GOT3 (cell line): Measurements from ENCODE around the gene LY6G6D.

Experiments used
- DNase-seq: peaks from one replicate; lab custom pipeline; 2025; ENCODE audit warnings: mixed read lengths; lab: John Stamatoyannopoulos, UW

Gene LY6G6D

DNA sequence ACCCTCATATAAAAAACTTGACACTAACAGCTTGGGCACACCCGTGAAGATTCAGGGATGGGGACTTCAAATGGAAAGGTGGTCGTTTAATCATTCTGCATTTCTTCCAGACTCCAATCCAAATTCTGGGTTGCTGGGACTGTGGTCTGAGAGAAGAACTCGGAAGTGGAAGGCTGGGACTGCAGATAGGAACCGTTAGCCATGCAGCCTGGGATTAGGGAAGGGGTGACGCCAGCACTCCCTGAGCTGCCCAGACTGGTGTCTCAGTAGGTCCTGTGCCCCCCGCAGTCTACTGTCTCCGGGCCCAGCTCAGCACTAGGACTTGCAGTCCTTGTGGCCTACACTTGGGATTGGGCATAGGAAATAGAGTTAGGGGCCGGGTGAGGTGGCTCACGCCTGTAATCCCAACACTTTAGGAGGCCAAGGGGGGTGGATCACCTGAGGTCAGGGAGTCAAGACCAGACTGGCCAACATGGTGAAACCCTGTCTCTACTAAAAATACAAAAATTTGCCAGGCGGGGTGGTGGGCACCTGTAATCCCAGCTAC, 21.7 kb downstream of the LY6G6D start:
- no peak for DNase-seq

DNA sequence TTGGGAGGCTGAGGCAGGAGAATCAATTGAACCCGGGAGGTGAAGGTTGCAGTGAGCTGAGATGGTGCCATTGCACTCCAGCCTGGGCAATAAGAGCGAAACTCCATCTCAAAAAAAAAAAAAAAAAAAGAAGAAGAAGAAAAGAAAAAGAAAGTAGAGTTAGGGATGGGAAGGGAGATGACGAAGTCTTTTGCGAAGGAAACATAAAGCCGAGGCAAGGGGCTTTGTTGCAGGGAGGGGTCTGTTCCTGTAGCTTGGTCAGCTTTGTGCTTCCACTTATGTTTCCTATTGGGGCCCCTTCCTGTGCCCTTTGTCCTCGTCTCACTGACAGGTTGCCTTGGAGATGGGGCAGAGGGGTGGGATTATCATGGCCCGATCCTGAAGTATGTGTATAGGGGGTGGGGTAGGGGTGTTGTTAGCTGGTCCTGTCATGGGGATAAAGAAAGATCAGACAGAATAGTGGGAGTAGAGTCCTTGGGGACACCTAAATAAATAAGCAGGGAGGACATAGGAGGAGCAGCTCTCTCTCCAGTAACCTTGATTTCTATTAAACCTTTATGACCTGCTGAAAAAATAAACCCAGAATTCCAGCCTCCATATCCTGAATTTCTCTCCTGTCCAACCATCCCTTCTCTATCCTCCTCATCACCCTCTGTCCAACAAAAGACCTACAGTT, 22.3 kb downstream of the LY6G6D start:
- no peak for DNase-seq

DNA sequence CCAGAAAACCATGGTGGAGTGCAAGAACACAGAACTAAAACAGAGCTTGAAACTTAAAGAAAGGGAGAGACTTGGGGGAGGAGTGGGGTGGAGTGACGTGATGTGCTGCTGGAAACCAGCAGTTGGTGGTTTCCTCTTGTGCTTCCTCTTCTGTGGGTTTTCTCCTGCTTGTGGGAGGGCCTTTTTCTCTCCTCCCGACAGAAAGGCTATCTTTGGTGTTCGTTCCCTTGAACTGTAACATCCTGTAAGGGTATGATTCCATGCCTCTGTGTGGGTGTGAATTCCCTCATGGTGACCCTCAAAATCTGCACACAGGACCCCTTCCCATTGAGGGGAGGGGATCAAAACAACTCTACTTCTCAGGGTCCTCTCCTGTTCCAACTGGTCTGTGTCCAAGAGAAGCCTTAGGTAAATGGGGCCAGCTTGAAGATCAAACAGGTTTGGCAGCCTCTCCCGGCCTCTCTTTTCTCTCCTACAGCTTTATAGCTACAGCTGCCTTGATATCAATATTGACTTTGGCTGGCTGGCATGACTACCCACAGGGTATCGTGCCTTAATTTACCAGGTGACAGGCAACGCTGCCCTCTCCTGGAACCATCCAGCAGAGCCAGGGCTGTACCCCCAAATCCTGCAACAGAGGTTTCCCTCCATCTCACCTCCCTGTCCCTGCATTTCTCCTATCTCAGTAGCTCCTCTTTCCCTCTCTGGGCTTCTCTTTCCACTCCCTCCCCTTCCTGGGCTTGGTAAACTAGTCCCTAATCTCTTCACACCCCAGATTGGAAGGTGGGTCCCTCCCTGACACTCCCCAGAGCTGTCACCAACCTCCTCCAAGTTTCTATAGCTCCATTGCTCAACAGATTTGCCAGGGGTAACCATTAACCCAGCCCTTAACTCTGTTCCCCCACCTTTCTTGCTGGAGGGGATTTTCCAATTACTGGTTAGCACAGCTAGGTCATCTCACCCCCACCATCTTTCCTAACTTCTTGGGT, 23.1 kb downstream of the LY6G6D start:
- no peak for DNase-seq

DNA sequence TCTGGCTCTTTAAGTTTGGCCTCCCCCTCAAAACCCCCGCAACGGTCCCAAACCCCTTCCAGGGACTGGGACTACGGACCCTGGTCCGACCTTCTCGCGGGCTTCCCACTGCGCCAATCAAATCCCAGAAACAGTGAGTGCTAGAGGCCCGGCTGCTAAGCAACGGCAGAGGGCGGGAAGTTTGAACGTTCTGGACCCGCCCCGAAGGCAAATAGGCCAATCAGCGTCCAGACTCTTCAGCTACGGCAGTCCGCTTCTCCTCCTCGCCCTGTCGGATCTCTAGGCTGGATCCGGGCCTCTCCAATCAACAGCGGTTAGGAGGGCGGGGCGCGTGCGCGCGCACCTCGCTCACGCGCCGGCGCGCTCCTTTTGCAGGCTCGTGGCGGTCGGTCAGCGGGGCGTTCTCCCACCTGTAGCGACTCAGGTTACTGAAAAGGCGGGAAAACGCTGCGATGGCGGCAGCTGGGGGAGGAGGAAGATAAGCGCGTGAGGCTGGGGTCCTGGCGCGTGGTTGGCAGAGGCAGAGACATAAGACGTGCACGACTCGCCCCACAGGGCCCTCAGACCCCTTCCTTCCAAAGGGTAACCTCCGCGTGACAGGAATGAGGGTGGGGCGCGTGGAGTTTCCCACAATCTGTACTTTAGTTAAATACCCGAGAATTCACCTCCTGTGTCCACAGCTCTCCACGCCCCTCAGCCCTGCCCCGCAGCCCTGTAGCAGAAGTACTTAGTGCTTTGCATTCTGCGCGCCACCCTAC, 24.7 kb downstream of the LY6G6D start, which contains the start of gene MSH5:
Gene MSH5 (plus strand): TSS at position 367 of the 758 bp plus-strand sequence. CDS start 462 bp downstream, outside the sequence.
- peak; percentile 93 for DNase-seq

DNA sequence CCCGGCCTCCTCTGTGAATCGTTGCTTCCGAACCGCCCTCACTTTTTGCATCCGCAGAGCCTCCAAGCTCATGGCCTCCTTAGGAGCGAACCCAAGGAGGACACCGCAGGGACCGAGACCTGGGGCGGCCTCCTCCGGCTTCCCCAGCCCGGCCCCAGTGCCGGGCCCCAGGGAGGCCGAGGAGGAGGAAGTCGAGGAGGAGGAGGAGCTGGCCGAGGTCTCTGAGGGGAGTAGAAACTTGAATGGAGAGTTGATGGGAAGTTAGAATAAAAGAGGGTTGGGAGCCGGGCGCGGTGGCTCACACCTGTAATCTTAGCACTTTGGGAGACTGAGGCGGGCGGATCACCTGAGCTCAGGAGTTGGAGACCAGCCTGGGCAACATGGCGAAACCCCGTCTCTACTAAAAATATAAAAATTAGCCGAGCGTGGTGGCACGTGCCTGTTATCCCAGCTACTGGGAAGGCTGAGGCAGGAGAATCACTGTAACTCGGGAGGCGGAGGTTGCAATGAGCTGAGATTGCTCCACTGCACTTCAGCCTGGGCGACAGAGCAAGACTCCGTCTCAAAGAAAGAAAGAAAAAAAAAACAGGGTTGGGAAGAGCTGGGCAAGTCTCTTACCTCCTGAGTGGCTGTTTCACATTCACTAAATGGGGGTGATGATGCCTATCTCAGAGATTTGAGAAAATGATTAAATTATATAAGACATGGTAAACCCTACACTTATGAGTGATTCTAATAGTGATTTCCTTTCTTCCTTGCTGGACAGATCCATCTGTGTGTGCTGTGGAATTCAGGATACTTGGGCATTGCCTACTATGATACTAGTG, 25.5 kb downstream of the LY6G6D start:
- DNase-seq, result no peak

DNA sequence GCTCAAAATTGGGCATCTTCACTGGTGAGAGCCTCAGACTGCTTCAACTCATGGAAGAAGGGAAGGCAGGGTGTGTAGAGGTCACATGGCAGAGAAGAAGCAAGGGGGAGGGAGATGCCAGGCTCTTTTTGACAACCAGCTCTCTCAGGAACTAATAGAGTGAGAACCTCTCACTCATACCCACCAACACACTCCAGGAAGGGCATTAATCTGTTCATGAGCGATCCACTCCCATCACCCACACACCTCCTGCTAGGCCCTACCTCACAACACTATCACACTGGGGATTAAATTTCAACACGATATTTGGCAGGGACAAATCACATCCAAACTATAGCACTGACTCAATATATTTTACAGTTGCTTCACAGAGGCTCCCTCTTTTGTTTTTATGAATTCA, 26.7 kb downstream of the LY6G6D start:
- no peak for DNase-seq

DNA sequence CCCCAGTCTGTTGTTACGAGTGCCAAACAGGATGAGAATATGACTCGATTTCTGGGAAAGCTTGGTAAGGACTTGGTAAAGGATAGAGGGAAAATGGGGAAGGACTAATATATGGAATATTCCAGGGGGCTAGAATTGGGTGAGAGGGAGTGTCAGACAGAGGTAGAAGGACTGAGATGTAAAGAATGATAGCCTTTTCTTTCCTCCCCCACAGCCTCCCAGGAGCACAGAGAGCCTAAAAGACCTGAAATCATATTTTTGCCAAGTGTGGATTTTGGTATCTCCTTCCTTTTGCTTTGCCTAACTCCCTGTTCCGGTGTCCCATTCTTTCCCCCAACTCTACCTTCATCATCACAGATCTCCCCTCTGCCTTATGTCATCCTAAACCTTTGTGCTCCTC, 27.7 kb downstream of the LY6G6D start:
- no peak for DNase-seq

DNA sequence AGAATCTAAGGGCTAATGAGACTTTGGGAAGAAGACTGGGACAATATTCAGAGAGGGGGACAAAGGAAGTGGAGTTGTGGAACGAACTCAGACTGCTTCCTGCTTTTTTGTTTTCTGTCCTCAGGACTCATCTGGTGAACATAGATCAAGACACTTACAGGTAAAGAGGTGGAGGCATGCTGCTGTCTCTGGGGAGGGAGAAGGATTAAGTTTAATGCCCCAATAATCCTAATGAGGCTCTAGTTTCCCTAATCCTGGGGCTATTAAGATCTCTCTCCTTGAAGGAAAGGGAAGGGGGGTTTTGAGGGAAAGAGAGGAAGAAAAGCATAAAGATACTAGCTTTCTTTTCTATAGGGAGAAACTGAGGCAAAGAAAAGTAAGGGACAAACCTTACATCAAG, 29.3 kb downstream of the LY6G6D start:
- DNase-seq, result no peak

DNA sequence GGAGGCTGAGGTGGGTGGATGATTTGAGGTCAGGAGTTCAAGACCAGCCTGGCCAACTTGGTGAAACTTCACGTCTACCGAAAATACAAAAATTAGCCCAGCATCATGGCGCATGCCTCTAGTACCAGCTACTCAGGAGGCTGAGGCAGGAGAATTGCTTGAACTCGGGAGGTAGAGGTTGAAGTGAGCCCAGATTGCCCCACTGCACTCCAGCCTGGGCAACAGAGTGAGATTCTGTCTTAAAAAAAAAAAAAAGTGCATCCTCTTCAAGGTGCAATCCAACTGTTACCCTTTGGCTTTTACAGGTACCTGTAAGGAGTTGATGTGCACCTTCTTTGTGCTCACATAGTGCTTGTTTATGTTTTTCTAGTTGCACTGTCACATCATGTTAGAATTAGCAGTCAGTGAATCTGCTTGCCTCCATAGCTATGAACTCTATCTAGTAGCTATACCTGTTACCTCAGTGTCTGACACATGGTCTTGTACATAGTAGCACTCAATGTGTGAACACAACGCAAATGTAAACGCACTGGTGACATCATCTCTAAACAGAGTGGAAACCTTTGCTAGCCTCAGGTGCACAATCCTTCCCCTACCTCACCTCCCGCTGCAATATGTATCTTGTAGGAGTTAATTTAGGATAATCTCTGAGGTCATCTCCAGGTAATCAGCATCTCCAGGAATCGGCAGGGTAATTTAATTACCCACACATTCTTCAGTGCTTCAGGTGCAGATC, 34.3 kb downstream of the LY6G6D start:
- DNase-seq, result no peak

DNA sequence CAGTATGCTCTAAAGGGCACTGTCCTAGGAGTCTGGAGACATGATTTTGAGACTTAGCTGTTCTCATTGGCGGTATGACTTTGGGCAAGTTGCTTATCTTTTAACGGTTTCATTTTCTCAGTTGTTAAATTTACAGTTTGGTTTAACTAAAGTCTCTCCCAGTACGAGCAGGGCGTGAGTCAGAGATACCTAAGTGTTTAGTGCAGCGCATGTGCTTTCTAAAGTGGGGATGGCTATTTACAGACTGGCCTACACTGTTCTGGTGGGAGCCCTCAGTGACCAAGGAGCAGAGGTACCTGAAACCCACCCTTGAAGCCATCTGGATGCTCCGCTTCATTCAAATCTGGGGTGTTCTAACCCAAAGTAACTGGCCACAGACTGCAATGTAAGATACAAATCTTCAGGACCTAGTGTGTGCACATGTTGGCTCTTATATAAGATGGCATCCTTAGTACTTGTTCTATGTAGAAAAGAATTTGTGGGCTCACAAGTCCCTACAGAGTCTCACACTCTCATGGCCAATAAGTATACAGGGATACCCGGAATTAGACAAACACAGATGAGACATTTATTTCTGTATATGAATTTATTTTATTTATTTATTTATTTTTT, 35.4 kb downstream of the LY6G6D start:
- DNase-seq, result no peak

DNA sequence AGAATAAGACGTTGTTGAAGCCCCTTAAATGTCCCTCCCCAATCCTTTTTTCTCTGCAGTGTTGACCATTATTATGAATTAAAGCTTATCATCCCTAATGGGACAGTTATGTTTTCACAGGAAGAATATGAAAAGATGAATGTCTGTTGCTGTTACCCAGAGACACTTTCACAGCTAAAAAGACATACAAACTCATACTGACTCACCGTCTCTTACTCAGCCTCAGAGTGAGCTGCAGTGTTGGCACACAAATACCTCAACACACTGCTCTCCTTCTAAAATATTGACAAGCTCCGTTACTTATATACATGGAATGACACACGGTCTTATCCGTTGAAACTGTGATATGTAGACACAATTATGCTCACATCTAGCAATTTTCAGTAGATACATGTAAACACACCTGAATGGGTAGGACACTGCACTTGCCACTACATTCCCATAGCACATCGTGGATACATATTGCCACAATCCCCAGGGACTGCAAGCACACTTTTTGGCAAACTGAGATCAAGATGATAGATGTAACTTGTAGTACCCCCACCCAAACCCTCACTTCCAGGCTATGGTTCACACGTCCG, 37.7 kb downstream of the LY6G6D start:
- no peak for DNase-seq

DNA sequence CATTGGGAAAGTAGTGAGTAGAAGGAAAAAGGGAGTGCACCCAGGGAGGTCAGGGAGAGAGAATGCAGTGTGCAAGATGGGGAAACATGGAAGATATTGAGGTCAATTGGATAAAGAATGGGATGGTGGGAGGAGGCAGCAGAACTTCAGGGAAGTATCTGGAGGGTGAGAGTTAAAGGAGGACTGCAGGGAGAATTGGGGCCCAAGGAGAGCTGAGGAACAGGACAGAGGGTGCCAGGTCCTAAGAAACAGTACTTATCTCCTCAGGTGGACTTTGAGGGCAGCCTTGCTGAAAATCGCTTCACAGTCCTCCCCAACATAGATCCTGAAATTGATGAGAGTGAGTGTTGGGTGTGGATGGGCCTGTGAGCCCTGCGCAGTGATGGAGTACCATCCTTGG, 43.1 kb downstream of the LY6G6D start:
- DNase-seq, result no peak

DNA sequence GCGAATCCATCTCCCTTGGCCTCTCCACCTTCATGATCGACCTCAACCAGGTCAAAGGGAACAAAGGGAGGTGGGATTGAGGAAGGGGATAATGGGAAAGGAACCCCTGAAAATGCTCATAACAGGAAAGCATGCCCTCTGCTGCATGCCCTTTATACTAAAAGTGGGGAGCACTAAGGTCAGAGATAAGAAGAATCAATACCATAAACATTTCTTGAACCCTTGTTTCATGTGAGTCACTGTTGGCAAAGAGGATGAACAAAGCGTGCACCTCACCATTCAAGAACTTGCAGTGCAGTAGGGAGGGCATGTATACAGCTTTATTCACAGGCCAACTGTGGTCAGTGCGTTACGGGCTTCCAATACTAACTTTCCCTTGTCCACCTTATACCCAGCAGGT, 45.6 kb downstream of the LY6G6D start:
- no peak for DNase-seq

DNA sequence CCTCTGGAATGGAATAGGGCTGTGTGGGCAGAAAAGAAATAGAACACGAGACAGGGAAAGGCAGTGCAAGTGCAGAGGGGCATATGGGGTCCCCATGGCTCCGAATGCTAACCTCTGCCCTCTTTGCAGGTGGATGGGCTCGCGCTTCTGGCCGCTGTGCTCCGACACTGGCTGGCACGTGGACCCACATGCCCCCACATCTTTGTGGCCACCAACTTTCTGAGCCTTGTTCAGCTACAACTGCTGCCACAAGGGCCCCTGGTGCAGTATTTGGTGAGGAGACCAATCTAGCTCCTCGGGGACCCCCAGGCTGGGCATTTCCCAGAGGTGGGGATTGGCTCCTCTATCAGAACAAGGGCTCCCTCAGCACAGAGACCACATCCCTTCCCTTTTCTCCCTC, 46.2 kb downstream of the LY6G6D start:
- no peak for DNase-seq

DNA sequence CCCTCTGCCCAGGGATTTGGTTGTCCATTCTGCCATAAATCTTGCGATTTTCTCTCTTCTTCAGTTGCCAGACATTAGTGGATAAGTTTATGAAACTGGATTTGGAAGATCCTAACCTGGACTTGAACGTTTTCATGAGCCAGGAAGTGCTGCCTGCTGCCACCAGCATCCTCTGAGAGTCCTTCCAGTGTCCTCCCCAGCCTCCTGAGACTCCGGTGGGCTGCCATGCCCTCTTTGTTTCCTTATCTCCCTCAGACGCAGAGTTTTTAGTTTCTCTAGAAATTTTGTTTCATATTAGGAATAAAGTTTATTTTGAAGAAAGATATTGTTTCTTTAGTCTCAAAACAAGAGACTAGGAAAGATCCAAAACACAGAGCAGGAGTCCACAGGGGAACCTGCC, 47.2 kb downstream of the LY6G6D start, which contains the start of gene SAPCD1:
Gene SAPCD1 (plus strand): TSS at position 301 of the 400 bp plus-strand sequence. CDS start 399 bp downstream, outside the sequence.
- no peak for DNase-seq

DNA sequence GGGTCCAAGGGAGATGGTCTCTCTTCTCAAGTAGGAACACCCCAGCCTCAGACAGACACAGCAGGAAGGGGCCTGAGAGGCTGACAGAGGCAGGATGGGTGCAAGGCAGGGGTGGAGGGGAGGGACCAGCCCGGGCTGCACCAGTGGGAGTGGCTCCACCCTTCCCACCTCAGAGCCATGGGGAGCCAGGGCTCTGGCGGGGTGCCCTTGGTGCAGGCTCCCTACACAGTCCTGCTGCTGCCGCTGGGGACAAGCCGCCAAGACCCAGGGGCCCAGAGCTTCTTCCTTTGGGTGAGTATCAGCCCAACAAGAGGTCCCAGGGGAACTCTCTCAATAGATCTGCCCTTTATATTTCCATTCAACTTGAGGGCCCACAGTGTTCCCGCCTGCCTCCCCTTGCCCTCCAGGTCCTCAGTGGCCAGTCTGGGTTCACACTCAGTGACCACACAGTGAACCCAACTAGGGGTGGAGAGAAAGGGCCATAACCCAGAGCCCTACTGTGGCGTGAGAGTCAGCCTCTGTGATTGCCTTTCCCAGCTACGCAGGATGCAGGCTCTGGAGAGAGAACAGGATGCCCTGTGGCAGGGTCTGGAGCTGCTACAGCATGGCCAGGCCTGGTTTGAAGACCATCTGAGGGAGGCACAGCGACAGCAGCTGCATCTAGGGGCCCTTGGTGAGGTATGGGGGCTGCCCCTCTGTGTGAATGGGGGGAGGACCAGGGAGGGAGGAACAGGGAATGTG, 47.9 kb downstream of the LY6G6D start:
- DNase-seq, result no peak

DNA sequence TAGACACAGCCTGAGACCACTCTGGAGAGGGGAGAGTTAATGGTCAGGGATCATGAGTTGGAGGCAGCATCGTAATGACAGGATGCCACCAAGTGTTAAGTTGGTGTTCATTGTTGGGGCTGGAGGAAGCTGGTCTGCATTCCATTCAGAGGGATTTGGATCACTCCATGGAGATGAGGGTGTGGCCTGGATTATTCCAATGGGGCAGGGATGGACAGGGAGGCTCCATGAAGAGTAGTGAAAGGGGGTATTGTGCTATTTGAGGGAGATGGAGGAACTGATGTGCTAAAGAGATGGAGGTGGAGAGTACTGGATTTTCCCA, 48.4 kb downstream of the LY6G6D start:
- DNase-seq, result no peak

DNA sequence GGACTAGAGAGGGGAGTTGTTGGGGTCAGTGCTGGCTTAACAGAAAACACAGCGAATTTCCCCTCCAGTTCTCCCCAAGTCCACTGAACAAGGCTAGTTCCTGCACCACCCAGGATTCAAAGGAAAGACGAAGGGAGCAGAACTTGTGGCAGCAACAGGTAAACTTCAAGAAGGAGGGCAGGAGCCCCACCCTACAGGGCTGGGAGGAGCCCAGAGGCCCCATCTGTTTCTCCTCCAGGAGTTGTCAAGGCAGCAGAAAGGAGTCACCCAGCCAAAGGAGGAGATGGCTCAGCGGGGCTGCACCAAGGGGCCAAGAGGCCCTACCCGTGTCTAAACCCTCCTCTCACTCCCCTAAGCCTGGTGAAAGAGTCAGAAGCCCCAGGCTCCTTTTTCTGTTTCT, 49.0 kb downstream of the LY6G6D start:
- DNase-seq, result no peak

DNA sequence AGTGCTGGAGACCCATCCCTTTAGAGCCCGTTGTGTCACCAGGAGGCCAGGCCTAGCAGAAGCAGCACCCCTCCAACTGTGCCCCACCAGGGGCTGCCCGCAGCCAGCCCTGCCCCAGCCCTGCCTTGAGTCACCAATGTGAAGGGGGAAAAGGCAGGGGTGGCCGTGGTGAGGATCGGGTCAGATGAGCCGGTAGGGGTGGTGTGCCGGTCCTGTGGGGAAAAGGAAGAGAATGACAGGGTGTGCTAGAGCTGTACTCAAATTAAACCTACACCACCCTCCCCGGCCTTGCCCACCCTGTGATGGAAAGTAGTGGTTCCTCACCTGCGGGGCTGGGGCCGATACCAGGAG, 50.4 kb downstream of the LY6G6D start:
- DNase-seq, result no peak
